K562 (cell line): Measurements from ENCODE around the gene KLF4.

ENCODE experiments used
- ZFP1 ChIP-seq: fragments of 450-650 bp; formaldehyde crosslinking; IDR thresholded peaks from 2 replicates; pipeline ENCODE4 v1.4.0; 2020; ENCODE audit warnings: mild to moderate bottlenecking, mixed read lengths
- TF ChIP-seq, protein P1 (sequence below), 2 experiments: fragments of 450-650 bp in 1 of 2; sonication (generic) in 1 of 2; formaldehyde crosslinking; conservative IDR thresholded peaks; 2 replicates each; pipeline versions ENCODE4 v1.4.0 to v1.8.1; 2020 to 2022; ENCODE audit warnings: mild to moderate bottlenecking in 1 of 2, missing genetic modification reagents in 1 of 2

DNA sequence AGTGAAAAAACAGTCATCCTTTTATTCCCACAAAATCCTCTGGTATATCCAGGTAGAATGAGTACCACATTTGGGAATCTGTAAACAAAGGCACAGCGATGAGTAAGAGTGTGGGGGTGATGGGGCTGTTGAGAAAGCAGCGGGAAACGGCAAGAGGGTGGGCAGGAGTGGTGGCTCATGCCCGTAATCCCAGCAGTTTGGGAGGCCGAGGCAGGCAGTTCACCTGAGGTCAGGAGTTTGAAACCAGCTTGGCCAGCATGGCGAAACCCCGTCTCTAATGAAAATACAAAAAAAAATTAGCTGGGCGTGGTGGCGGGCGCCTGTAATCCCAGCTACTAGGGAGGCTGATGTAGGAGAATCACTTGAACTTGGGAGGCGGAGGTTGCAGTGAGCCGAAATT, 43.1 kb downstream of the KLF4 start:
- TF ChIP-seq, protein P1, sequence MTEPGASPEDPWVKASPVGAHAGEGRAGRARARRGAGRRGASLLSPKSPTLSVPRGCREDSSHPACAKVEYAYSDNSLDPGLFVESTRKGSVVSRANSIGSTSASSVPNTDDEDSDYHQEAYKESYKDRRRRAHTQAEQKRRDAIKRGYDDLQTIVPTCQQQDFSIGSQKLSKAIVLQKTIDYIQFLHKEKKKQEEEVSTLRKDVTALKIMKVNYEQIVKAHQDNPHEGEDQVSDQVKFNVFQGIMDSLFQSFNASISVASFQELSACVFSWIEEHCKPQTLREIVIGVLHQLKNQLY (CRISPR knock-in tag; conservative IDR thresholded peaks at IDR 0.05) = no peak
- TF ChIP-seq ZFP1 (CRISPR knock-in tag) = no peak
